Neuronal stem cell (in vitro differentiated cells): ENCODE results near the gene MLF2. TPM values are rescaled to one million over a fixed set of nuclear protein-coding genes. Genes with fewer than 3 reads are reported as not detected.

ENCODE experiments used
- small RNA-seq: library from polyadenylated mRNA; stranded (forward); fragments of <200 nt; extraction: miRNeasy Mini kit (QIAGEN cat#:217004); gene quantifications from one replicate; pipeline ENCODE3, GENCODE V24; 2013; ENCODE audit not compliant: insufficient read depth

The MLF2 gene

Small RNA genes within 50 kb of the gene (small RNA-seq; reads per million reads assigned to genes)
- not detected for gene RNU6-781P
